H1 (cell line): ENCODE measurements around the gene ARHGEF6. TPM values are rescaled to one million over a fixed set of nuclear protein-coding genes. Genes with fewer than 3 reads are reported as not detected.

Experiments
- ATF2 ChIP-seq: IDR thresholded peaks from 2 replicates; pipeline ENCODE4 v1.6.1; 2012; ENCODE audit warnings: low read length, inconsistent platforms
- CBX8 ChIP-seq: fragments of 300-800, 300-1000 bp; sonication (generic); IDR thresholded peaks from 2 replicates; pipeline ENCODE4 v1.7.1; 2016; ENCODE audit warnings: low read depth, low read length, borderline replicate concordance
- polyA plus RNA-seq, 7 experiments: library from polyadenylated mRNA; depleted of rRNA in 3 of 7; stranded (reverse) in 5 of 7; unstranded in 2 of 7; fragments of >200 nt in 5 of 7; fragments of 200-250 nt in 2 of 7; gene quantifications; 1 replicate in 5 of 7; 2 replicates in 1 of 7; 4 replicates in 1 of 7; pipeline versions ENCODE4 v1.2.1 to v1.2.3, GENCODE V29; 2011 to 2013; ENCODE audit warnings: missing spikeins in 2 of 7, mixed read lengths in 2 of 7
- total RNA-seq: library from RNA; stranded (reverse); fragmentation: NEBNext Ultra II Directional; extraction: Animal tissue kit (Norgen Biotek cat#: 25700); gene quantifications from 2 replicates; pipeline ENCODE4 v1.2.1, GENCODE V29; 2021

ARHGEF6 gene
- total and polyA plus RNA-seq, 2 of the 8 experiments (the other 6 are each of a cell fraction or from before 2014, with no cell fraction given), result 3.6 to 3.7 TPM

GRCh38 chrX:136812286-136812685 lies 31.6 kb upstream of the ARHGEF6 start (continued):
- TF ChIP-seq ATF2, result no peak
- TF ChIP-seq CBX8, result no peak
